Astrocyte of the spinal cord (primary cell): ENCODE results near the gene SZT2.

Experiments used
- DNase-seq: peaks from one replicate; pipeline ENCODE4 v3.0.0; 2011; ENCODE audit warnings: low read depth, low spot score
- H3K4me3 ChIP-seq: 2 replicates; pipeline ENCODE4 v1.5.1; 2011; ENCODE audit warnings: low read depth, mild to moderate bottlenecking, low read length, moderate library complexity
- CTCF ChIP-seq: IDR thresholded peaks from 2 replicates; pipeline ENCODE4 v1.5.1; 2012; ENCODE audit warnings: low read depth, mild to moderate bottlenecking, low read length, inconsistent platforms
- in situ Hi-C: cut with HindIII; loops from 2 replicates; pipeline ENCODE4 v1.10.0; 2017; ENCODE audit warnings: low sequenced_read_pairs

SZT2 gene

DNA sequence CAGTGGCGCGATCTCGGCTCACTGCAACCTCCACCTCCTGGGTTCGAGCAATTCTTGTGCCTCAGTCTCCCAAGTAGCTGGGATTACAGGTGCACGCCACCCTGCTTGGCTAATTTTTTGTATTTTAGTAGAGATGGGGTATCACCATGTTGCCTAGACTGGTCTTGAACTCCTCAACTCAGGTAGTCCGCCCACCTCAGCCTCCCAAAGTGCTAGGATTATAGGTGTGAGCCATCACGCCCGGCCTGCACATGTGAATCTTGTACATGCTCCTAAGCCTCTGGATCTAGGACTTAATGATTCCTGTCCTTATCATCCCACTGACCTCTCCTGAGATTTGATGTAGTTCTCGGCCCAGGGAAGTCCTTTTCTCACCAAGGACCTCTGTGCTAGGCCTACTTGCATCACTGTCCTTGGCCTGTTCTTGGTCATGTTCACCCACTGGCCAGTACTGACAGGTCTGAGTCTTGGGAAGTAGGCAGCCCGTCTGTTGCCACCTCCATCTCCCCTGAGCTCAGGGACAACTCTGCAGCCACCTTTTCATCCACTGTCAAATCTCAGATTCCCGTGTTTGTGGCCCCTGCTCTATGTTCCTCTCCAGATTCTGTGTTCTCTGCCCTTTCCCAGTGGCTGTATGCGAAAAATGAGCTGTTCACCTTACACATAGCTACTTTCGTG is 54.6 kb downstream of the SZT2 start:
- no peak for DNase-seq
- in situ Hi-C loops, result no loop called here
- H3K4me3 ChIP-seq, result no peak overlapping the region
- no peak for TF ChIP-seq CTCF

DNA sequence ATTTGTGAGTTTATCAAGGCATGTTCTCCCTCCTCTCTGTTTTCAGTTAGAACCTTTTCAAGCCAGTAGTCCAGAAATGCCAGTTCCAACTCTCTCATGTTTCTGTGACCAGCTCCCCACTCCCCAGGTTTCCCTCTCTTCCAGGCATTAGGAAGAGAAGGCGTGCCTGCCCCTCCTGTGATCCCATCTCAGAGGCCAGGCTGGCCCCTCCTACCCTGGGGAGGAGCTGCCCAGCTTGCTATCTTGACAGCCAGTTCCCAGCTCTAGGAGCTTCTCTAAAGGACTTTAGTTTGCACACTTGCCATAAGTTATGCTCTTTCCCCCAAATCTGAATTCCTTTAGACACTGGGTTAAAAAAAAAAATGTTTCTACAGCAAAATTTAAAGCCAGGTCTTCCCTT is 55.1 kb downstream of the SZT2 start:
- TF ChIP-seq CTCF, result no peak
- in situ Hi-C loops, result no loop called here
- no peak for DNase-seq
- H3K4me3 ChIP-seq, result no peak overlapping the region

DNA sequence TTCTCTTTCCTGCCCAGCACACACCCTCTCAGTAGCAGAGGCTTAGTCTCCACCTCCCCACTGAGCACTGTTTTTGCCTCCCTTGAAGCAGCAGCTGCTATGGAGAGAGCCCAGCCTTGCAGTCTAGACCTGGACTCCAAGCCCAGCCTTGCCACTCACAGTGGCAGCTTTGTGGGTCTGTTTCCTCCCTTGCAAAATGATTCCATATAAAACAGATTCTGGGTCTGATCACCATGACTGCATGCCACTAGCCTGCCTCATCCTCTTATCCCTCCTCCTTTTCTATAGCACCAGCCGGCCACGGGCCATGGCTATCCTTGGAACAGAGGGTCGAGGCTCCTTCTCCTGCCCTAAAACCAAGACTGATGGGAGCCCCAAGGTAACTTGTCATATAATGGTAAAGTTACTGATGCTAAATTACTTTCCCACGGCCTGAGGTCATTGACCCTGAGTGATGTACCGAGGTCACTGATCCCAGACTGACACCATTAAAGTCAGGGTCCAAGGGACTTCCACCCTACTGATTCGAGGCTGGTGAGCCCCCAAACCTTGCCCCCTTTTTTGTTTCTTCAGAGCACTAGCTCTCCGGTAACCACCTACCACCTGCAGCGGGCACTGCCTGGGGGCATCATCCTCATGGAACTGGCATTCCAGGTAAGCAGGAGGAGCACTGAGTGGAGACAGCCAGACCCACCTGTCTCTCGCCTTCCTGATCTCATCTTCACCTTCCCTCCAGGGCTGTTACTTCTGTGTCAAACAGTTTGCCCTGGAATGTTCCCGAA is 56.1 kb downstream of the SZT2 start:
- TF ChIP-seq CTCF, result no peak
- H3K4me3 ChIP-seq, result no peak overlapping the region
- in situ Hi-C loops, result no loop called here
- no peak for DNase-seq

DNA sequence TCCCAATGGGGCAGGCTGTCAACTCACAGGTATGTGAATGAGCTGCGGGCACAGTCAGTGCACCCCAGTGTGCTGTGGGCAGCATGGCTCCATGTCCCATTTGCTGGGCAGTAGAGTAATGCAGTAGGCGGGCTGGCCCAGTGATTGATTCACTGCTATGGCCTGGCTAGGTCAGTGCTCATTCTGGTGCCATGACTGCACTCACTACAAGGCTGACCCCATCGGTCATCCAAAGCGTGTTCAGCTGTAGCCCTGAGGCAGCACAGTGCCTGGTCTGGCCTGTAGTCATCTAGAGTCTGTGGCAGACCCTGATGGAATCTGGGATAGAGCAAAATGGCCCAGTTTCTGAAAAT is 56.7 kb downstream of the SZT2 start:
- in situ Hi-C loops, result no loop called here
- H3K4me3 ChIP-seq, result no peak overlapping the region
- TF ChIP-seq CTCF, result no peak
- DNase-seq, result no peak

GRCh38 chr1:43446881-43447835 is 57.5 kb downstream of the SZT2 start:
- H3K4me3 ChIP-seq, result no peak overlapping the region
- in situ Hi-C loops, result no loop called here
- TF ChIP-seq CTCF, result no peak
- DNase-seq, result no peak

DNA sequence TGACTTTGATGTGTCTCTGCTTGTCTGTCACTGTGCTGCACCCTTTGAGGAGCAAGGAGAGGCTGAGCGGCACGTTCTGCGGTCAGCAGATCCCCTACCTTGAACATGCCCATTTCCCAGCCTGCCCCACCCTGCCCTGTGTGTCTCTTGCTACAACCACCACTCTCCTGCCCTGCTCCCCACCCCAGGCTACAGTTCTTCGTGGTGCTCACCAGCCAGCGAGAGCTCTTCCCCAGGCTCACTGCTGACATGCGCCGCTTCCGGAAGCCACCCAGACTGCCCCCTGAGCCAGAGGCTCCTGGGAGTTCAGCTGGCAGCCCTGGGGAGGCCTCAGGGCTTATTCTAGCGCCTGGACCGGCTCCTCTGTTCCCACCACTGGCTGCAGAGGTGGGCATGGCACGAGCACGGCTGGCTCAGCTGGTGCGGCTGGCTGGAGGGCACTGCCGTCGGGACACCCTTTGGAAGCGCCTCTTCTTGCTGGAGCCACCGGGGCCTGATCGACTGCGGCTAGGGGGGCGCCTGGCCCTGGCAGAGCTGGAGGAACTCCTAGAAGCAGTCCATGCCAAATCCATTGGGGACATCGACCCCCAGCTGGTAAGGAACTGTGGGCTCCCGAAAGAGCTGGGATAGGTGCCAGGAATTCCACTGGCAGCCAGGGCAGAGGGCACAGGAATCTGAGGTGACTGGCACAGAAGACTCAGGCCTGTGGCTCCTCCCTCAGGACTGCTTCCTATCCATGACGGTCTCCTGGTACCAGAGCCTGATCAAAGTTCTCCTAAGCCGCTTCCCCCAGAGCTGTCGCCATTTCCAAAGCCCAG is 58.4 kb downstream of the SZT2 start:
- TF ChIP-seq CTCF, result no peak
- no peak for DNase-seq
- no peak overlapping the region for H3K4me3 ChIP-seq
- in situ Hi-C loops, result no loop called here
